T-helper 1 cell treated with Interleukin-12 subunit alpha and Interleukin-12 subunit beta and Interleukin-4 antibody, amounts not matched to agents 30 ng/mL and 1 ng/mL, for 36 hours (primary cell): ENCODE data around the gene ZNF593OS. TPM values are rescaled to one million over a fixed set of nuclear protein-coding genes. Genes with fewer than 3 reads are reported as not detected.

ENCODE experiments used
- intact Hi-C: fragments of 100-400 bp; cut with micrococcal nuclease; formaldehyde crosslinking; loops from one replicate; pipeline ENCODE4 v1.15.1; 2024
- total RNA-seq: library from RNA; stranded (reverse); gene quantifications from 2 replicates; pipeline ENCODE4 v1.2.3, GENCODE V29; 2022

Gene ZNF593OS
- total RNA-seq, 1 donor from 2014 or later: not detected

DNA sequence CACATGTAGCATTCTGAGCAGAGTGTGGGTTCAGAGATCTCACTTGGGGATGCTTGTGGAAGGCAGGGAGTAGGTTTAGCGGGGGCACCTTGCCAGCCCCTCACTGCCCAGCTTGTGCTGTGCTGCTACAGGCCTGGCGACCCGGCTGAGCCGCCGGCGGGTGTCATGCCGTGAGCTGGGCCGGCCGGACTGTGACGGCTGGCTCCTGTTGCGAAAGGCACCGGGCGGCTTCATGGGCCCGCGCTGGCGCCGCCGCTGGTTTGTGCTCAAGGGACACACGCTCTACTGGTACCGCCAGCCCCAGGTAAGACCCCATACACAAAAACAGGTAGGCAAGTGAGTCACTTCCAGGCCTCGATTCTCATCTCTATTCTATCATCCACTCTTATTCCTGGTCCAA, 13.3 kb upstream of the ZNF593OS start:
- intact Hi-C loops: no loop called here

- intact Hi-C loops: no loop called here
These were observed 12.5 kb upstream of the ZNF593OS start for GRCh38 chr1:26184086-26184485.

DNA sequence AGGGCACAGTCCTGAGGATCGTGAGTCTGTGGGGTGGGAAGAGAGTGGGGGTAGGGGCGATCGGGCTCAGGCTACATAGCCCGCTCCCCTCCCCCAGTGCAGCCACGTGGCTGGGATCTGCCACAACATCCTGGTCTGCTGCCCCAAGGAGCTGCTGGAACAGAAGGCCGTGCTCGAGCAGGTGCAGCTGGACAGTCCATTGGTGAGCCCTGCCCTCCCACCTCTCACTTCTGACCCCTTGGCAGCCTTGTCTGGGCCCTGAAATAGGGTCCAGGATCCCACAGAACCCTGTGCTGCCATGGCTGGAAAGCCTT, 10.7 kb upstream of the ZNF593OS start:
- intact Hi-C loops: no loop called here

GRCh38 chr1:26181586-26182382, 10.2 kb upstream of the ZNF593OS start:
- intact Hi-C loops: no loop called here

GRCh38 chr1:26180010-26180506, 8.4 kb upstream of the ZNF593OS start:
- intact Hi-C loops: no loop called here

- intact Hi-C loops: no loop called here
These were observed 5.6 kb upstream of the ZNF593OS start, which contains the start of gene CNKSR1 for GRCh38 chr1:26177182-26177684. CNKSR1 (plus strand) TSS chr1:26177491; CDS start chr1:26177548, 57 bp downstream.

- intact Hi-C loops: no loop called here
These were observed 3.7 kb upstream of the ZNF593OS start for GRCh38 chr1:26175346-26175745.

- intact Hi-C loops: no loop called here
These were observed 1.2 kb downstream of the ZNF593OS start for GRCh38 chr1:26170472-26170821.

GRCh38 chr1:26169669-26170471, 1.8 kb downstream of the ZNF593OS start, which contains the start of gene ZNF593:
ZNF593 (plus strand) TSS chr1:26169908; CDS start chr1:26169984, 76 bp downstream.
- intact Hi-C loops: loop anchor here (1.0 kb wide), 3 partner anchors 64 to 221 kb away; partner anchors contain the start of gene CEP85

GRCh38 chr1:26169198-26169554, 2.5 kb downstream of the ZNF593OS start:
- intact Hi-C loops: loop anchor here (1.0 kb wide), 3 partner anchors 65 to 222 kb away; partner anchors contain the start of gene CEP85

DNA sequence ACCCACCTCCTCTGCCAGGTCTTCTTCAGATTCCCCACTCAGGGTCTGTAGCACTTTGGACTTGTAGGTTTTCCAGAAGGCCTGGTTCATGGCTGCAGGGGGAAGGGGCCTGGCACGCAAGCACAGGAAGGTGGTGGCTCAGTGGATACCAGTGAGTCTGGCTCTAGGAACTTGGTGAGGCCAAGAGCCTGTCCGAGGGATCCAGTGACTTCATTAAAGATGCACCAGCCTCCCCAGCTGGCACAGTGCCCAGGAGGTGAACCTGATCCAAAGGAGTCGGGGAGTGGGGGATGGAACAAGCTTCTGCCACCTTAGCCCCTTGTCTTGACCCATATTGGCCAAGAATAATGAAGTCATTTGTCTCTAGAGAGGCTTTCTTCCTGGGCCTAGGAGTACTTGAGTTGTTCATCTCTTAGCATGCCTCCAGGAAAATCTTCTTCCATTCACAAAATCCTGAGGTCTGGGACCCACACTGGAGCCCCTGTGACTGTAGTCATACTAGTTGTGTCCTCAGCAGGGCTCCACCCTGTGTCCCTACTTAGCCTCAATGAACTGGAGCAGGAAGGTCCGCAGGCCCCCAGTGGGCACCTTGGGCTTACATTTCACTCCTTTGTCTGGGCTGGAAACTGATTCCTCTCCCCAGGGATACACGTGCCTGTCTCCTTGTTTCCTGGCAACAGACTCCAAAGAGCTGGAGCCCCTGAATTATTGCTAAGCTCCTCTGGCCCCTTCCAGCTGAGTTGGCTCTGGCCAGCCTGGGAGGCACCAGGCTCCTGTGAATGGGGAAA, 3.0 kb downstream of the ZNF593OS start, which contains the start of gene C1orf232:
Gene C1orf232, minus strand, starts transcription at position 554 of the 788 bp plus-strand sequence. Its CDS starts 464 bp downstream, at position 90.
- intact Hi-C loops: loop anchor here (1.0 kb wide), 3 partner anchors 66 to 223 kb away; partner anchors contain the start of gene CEP85

DNA sequence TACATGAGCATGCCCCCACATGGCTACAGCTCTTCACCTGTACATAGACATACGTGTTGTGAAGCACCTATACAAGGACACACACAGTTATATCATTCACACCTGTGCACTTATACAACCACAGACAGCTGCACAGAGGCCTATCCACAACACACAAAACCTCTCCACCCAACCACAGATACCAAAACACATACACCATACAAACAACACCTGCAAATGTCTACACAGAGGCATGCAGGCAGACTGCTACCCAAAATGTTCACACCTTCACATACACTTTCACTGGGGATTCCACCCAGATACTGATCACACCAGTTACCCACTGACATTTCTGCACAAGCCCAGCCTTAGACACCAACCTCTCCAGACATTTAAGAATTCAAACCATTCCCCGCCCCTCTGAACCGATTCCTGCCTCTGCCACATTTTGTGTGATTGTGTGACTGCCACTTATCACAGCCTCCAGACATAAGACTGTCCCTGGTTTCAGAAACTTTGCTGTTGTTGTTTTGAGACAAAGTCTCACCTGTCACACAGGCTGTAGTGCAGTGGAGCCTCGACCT, 4.8 kb downstream of the ZNF593OS start:
- intact Hi-C loops: no loop called here

GRCh38 chr1:26164861-26165842, 6.5 kb downstream of the ZNF593OS start:
- intact Hi-C loops: loop anchor here (1.0 kb wide), 3 partner anchors 20 to 130 kb away; no protein-coding TSS in a partner anchor

DNA sequence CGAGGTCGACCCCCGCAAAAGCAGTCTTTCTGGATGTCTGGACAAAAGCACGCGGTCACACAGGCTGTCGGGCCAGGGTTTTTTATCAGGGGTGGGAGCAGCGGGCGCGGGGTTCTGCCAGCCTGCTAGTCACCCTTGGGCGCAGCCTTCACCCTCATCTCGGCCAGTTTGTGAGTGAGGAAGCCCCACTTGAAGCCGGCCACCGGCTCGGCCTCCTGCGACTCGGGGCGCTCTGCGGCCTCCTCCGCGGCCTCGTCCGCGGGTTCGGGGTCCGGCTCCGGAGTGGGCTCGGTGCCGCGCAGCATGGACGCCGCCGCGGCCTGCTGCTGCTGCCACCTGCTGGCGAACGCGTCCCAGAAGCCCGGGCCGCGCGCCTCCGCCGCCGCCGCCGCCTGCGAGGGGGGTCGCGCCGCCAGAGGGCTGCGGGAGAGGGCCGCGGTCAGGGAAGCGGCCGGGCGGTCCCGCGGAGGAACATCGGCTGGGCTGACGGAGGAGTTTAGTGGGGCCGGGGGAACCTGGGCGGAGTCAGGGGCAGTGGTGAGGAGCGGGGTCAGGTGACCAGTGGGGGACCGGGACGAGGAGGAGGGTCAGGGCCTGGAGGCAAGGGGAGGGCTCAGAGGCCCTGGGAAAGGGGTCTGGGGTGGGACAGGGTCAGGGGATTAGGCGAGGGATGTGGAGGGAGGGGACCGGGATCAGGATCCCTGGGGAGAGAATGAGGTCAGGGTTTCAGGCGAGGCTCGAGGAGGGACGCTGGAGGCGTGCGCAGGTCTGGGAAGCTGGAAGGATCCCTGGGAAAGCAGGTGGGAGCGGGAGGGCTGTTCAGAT, 7.4 kb downstream of the ZNF593OS start:
- intact Hi-C loops: loop anchor here (1.0 kb wide), 1 partner anchor 129 kb away; no protein-coding TSS in a partner anchor

DNA sequence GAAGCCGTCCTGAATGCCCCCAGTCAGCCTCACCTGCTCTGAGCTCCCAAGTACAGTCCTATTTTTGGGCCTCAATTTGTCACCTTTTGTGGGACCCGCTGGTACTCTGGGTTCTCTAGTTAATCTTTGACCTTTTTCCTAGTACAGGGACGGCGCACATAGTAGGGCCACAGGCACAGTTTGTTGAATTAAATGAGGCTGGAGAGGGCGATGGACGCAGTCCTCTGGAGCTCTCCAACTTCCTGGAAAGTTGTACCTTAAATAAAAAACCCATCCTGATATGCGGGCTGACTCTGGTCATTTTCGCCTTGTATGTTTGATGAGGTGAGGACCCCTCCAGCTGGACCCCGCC, 8.0 kb downstream of the ZNF593OS start:
- intact Hi-C loops: loop anchor here (1.0 kb wide), 1 partner anchor 128 kb away; no protein-coding TSS in a partner anchor

- intact Hi-C loops: no loop called here
These were observed 9.4 kb downstream of the ZNF593OS start for GRCh38 chr1:26162220-26162709.

DNA sequence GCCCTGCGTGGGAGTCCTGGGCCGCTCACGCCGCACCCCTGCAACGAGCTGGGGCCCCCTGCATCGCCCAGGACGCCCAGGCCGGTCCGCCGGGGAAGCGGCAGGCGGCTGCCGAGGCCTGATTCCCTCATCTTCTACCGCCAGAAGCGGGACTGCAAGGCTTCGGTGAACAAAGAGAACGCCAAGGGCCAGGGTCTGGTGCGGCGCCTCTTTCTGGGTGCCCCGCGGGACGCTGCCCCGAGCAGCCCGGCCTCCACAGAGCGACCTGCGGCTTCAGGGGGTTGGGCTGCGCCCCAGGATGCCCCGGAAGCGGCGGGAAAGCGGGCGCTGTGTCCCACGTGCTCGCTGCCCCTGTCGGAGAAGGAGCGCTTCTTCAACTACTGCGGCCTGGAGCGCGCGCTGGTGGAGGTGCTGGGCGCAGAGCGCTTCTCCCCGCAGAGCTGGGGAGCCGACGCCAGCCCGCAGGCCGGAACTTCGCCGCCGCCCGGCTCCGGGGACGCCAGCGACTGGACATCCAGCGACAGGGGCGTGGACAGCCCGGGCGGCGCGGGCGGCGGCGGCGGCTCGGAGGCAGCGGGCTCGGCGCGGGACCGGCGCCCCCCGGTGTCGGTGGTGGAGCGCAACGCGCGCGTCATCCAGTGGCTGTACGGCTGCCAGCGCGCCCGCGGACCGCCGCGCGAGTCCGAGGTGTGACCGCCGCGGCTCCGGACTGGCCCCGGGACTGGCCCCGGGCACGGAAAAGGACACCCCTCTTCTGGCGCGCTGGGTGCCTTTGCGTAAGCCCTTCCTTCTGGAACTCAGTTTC, 10.0 kb downstream of the ZNF593OS start:
- intact Hi-C loops: no loop called here
